ENCODE results near the gene MED10.

Gene MED10

DNA sequence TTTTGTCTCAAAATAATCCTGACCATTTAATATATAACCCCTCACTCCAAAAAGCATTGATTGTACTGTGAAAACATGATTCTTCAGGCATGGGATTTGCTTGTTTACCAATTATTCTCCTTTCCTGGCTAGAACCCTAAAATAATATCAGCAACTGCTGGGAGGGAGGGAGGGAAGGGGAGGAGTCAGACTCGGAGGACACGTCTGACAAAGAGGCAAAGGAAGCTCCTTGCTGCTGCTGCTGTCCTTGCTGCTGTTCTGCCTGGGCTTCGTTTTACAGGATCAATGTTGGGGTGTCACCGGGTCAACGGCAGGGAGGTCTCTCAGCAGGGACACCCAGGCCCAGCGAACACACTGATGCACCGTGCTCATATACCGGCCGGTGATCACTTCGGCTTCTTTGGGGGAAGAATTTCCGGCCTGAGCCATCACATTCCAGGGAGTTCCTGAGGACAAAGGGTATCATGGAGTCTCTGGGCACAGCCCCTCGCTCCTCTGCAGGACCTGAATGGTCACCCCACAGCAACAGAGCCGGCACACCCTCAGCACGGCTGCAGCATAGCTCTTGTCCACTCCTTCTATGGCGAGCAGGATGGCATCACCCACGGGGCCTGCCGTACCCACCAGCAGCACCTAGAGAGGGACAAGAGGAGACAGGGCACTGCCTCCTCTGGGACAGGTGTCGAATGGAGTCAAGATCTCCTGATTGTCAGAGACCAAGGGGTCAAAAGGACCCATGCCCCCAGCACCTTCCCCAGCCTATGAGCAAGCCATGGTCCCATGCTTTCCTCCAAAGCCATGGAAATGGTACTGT lies 27.9 kb downstream of the MED10 start:
- no peak for DNase-seq (ENCODE audit: low read depth)

GRCh38 chr5:6349387-6349786 lies 29.0 kb downstream of the MED10 start:
- DNase-seq (ENCODE audit: low read depth): no peak

GRCh38 chr5:6348476-6349000 lies 29.8 kb downstream of the MED10 start:
- no peak for DNase-seq (ENCODE audit: low read depth)

DNA sequence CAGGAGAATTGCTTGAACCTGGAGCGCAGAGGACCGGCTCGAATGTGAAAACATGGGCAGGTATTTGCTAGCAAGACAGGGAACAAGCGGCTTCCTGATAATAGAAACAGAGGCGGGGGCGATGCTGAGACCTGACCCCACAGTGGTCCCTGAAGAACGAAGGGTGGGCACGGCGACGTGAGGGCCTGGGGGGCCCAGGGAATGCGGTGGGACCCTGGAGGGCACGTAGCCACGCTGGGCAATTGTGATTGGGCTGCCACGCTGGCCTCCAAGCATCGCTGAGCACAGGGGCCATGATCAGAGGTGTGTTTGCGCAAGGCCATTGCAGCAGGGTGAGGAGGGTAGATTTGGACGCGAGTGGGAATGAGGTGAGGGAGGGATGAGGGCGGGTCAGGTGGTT lies 30.7 kb downstream of the MED10 start:
- DNase-seq (ENCODE audit: low read depth): no peak

GRCh38 chr5:6347165-6347564 lies 31.2 kb downstream of the MED10 start:
- no peak for DNase-seq (ENCODE audit: low read depth)

DNA sequence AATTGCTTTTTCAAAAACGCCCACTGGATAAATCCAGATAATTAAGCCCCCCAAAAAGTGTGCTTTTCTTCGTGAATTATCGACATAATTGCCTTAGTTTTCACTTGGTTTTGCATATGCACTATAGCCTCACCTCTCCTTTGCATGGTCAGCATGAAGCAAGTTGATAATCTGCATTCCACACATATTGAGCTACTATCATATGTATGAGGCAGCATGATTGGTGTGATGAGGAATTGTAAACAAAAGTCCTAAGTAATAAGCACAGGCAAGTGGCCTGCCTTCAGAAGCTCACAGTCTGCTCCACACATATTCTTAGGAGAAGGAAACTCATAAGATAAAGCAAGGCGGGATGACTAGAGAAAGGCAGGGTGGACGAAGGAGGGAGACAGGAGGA lies 33.8 kb downstream of the MED10 start:
- DNase-seq (ENCODE audit: low read depth): no peak

GRCh38 chr5:6343951-6344592 lies 34.3 kb downstream of the MED10 start:
- no peak for DNase-seq (ENCODE audit: low read depth)

DNA sequence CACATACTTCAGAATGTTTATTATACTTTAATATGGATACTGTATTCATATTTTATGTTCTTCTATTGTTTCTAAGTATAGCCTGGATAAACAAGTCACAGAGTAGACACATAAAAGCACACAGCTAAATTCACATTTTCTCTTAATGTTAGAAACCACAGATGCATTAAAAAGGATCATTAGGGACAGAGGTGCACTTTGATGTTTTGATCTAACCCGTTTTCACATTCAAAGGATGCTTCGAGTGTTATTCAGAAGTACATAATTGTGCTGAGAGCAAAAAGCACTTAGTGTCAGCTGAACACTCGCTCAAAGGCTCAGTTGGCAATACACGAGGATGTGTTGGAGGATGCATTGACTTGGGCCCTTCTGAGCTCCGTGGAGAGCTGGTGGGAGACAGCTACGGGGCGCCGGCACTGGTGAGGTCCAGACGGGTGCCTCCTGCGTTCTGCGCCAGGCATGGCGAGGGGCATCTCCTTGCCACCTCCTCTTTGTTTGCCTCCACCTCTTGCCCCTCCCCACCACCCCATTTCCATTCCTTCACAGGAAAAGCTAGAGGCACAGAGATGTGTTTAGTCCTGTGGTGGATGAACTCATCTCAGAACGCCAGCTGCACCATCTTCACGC lies 35.5 kb downstream of the MED10 start:
- no peak for DNase-seq (ENCODE audit: low read depth)

GRCh38 chr5:6340100-6340499 lies 38.2 kb downstream of the MED10 start:
- no peak for DNase-seq (ENCODE audit: low read depth)

DNA sequence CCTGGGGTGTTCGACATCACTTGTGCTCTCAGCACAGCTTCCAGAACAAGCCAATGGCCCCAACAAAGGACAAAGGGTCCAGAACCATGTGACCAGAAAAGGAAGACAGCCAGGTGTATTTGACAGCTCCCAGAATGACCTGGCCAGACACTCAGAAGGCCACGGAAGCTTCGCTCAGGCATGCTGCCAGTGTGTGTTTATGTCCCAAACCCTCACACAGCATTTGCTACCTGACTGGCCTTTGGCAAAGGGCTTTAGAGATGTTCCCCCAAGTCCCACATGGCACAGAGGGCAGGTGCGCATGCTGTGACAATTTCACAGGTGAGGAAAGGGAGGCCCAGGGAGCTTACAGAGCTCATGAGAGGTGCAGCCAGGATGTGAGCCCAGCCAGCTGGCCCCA lies 39.5 kb downstream of the MED10 start:
- no peak for DNase-seq (ENCODE audit: low read depth)

DNA sequence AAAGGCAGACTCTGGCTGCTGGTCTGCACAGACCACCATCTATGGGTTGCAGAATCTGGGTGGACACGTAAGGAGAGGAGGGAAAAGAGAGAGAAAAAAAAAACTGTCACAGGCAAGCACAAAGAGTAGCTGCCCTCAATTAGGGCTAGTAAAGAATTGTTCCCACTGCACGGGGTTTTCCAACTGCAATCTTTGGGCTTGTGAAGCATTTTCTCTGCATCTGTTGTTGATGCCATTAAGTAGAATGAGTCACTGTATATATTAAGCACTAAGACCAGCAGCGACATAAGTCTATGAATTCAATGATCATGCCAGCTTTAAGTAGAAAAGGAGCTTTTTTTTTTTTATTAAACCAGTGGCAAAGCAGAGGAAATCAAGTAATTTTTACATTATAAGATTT lies 40.2 kb downstream of the MED10 start:
- no peak for DNase-seq (ENCODE audit: low read depth)

DNA sequence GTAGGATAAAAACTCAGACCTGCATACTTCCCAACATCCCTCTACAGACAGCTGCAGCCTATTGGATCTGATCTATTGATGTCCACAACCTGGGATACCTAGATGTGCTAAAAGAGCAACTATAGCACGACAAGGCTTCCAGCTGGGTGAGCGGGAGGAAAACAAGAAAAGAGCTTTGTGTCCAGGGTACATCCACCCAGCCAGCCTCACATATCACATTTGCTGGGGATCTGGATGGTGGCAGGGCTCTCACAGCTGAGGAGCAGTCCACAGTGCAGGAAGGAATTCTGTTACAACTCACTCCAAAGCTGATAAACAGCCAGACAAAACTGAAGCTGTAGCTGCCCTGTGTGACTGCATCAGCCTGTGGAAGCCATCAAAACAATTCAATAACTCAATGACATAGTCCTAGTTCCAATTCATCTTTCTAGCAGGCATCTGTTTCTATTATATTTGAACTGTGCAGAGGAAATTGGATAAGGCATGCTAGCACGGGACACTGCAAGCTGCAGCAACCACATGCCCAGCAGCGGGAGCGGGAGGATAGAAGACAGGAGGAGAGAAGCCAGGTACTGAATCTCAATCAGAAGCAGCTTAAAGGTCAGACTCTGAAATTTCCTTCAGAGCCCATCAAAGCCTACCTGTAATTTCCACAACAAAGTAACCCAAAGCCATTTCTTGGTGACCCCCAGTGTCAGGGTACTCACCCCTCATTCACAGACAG lies 45.0 kb downstream of the MED10 start:
- no peak for DNase-seq (ENCODE audit: low read depth)

GRCh38 chr5:6328173-6328572 lies 50.2 kb downstream of the MED10 start:
- DNase-seq (ENCODE audit: low read depth): peak; percentile 16

- no peak for DNase-seq (ENCODE audit: low read depth)
Measured at GRCh38 chr5:6326776-6327175, 51.6 kb downstream of the MED10 start.

DNA sequence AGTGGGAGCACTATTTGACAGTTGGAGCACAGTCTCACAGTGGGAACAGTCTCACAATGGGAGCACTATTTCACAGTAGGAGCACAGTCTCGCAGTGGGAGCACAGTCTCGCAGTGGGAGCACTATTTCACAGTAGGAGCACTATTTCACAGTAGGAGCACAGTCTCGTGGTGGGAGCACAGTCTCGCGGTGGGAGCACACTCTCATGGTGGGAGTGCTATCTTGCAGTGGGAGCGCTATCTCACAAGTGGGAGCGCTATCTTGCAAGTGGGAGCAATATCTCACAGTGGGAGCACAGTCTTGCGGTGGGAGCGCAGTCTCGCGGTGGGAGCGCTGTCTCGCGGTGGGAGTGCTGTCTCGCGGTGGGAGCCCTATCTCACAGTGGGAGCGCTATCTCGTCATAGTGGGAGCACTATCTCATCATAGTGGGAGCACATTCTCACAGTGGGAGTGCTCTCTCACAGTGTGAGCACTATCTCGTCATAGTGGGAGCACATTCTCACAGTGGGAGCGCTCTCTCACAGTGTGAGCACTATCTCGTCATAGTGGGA lies 56.1 kb downstream of the MED10 start:
- DNase-seq (ENCODE audit: low read depth): no peak

All from EH (cell line).